Measurements from ENCODE around the gene CCNJ. TPM values are rescaled to one million over a fixed set of nuclear protein-coding genes. Genes with fewer than 3 reads are reported as not detected.

Gene CCNJ
- total and polyA plus RNA-seq, 9 of the 15 experiments (the other 6 are each of a cell fraction or from before 2014, with no cell fraction given) = 0.69 to 15.7 (median 9.2) TPM

DNA sequence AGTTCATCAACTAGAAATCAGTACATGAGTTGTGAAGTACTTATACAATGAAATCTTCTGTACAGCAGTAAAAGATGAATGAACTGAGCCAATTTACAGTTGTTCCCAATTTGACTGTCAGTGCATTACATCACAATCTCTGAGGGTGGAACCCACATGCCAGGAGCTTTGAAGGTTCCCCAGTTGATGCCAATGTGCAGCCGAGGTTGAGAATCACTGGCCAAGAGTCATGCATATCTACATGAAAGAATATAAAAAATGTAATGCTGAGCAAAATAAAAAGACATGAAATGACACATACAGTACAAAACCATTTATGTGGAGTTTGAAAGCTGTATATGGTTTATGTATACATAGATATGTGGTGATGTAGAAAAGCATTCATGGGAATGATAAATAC, 22.1 kb upstream of the CCNJ start:
- POLR2A ChIA-PET = interaction anchor here (0.6 kb wide), 1 partner anchor 249 kb away, joined by 7 read pairs; no protein-coding TSS in a partner anchor
- no peaks in the 10 kb centered on the region for H3K79me2 ChIP-seq (ENCODE audit: control insufficient read depth, insufficient read depth, low read length)
- H3K9me1 ChIP-seq (ENCODE audit: control insufficient read depth, insufficient read depth, low read length) = no peaks in the 10 kb centered on the region
- WGBS (ENCODE audit: insufficient coverage, low coverage, missing lambda C conversion rate) = 56% methylated on average over 1 of the region's 1 CpG
- no peaks in the 10 kb centered on the region for H3K9me3 ChIP-seq (replicated peaks; ENCODE audit: control insufficient read depth, insufficient read depth, low read depth, low read length)
- no peak overlapping the region for H3K4me2 ChIP-seq (ENCODE audit: insufficient read depth, low read length)
- BruUV-seq (replicated peaks) = no TSS peak
- no peak overlapping the region for H3K4me3 ChIP-seq
- no peaks in the 10 kb centered on the region for H3K27me3 ChIP-seq (ENCODE audit: control insufficient read depth in 2 of 2, insufficient read depth in 2 of 2, low read length in 2 of 2)
- no peak overlapping the region for H3K9ac ChIP-seq (ENCODE audit: insufficient read depth in 1 of 2, low read depth in 2 of 2, low read length in 2 of 2)
- no peak overlapping the region for H3K27ac ChIP-seq (ENCODE audit: extremely low read depth, low read depth, low read length)
- no peak for FAIRE-seq
- CTCF ChIA-PET (ENCODE audit: low intra/inter-chr PET ratio) = no interaction called here
- H4K20me1 ChIP-seq (replicated peaks; ENCODE audit: control insufficient read depth, insufficient read depth, low read length) = no peaks in the 10 kb centered on the region
- in situ Hi-C loops (cut with MboI) = no loop called here
- no peak for DNase-seq (ENCODE audit: extremely low read depth in 1 of 4, low spot score in 3 of 4)
- intact Hi-C loops (cut with micrococcal nuclease) = no loop called here
- H3K4me1 ChIP-seq (replicated peaks in 1 of 2; ENCODE audit: control insufficient read depth in 2 of 2, insufficient read depth in 2 of 2, low read length in 2 of 2) = peaks cover 4 to 12% of the 10 kb centered on the region in 2 experiments; a peak in 4 of 5 replicates
- H3K36me3 ChIP-seq (ENCODE audit: control insufficient read depth, insufficient read depth, low read length) = no peaks in the 10 kb centered on the region
- no peak for TF ChIP-seq EZH2 (IDR thresholded peaks at IDR 0.05; ENCODE audit: borderline replicate concordance, low read depth, low read length)
- TF ChIP-seq, protein P1, sequence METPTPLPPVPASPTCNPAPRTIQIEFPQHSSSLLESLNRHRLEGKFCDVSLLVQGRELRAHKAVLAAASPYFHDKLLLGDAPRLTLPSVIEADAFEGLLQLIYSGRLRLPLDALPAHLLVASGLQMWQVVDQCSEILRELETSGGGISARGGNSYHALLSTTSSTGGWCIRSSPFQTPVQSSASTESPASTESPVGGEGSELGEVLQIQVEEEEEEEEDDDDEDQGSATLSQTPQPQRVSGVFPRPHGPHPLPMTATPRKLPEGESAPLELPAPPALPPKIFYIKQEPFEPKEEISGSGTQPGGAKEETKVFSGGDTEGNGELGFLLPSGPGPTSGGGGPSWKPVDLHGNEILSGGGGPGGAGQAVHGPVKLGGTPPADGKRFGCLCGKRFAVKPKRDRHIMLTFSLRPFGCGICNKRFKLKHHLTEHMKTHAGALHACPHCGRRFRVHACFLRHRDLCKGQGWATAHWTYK (CRISPR knock-in tag; IDR thresholded peaks at IDR 0.05) = no peak
- TF ChIP-seq ERF (CRISPR knock-in tag; IDR thresholded peaks at IDR 0.05) = no peak
- TF ChIP-seq, protein P2, sequence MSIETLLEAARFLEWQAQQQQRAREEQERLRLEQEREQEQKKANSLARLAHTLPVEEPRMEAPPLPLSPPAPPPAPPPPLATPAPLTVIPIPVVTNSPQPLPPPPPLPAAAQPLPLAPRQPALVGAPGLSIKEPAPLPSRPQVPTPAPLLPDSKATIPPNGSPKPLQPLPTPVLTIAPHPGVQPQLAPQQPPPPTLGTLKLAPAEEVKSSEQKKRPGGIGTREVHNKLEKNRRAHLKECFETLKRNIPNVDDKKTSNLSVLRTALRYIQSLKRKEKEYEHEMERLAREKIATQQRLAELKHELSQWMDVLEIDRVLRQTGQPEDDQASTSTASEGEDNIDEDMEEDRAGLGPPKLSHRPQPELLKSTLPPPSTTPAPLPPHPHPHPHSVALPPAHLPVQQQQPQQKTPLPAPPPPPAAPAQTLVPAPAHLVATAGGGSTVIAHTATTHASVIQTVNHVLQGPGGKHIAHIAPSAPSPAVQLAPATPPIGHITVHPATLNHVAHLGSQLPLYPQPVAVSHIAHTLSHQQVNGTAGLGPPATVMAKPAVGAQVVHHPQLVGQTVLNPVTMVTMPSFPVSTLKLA (conservative IDR thresholded peaks at IDR 0.05) = no peak
- TF ChIP-seq ARID3B (CRISPR knock-in tag; IDR thresholded peaks at IDR 0.05; ENCODE audit: borderline replicate concordance) = no peak
- no peak for TF ChIP-seq ZSCAN29 (IDR thresholded peaks at IDR 0.05)
- no peak for TF ChIP-seq ZFP36 (IDR thresholded peaks at IDR 0.05; ENCODE audit: low read depth, low read length, partially characterized antibody)
- TF ChIP-seq DDX20 (tag; IDR thresholded peaks at IDR 0.05; ENCODE audit: low read depth) = no peak
- H2AFZ ChIP-seq (ENCODE audit: low read depth, low read length) = no peak overlapping the region
- no peak for ATAC-seq

Data from K562 (cell line).